NCI-H774 (cell line): ENCODE data around the gene IFNA7.
"Not testable (repeated sequence)": the region's sequence is repeated elsewhere in the genome, so short reads cannot be mapped to it uniquely, and the experiment has no call there.

ENCODE experiments used
- DNase-seq: peaks from one replicate; lab custom pipeline; 2025; lab: John Stamatoyannopoulos, UW

Gene IFNA7

DNA sequence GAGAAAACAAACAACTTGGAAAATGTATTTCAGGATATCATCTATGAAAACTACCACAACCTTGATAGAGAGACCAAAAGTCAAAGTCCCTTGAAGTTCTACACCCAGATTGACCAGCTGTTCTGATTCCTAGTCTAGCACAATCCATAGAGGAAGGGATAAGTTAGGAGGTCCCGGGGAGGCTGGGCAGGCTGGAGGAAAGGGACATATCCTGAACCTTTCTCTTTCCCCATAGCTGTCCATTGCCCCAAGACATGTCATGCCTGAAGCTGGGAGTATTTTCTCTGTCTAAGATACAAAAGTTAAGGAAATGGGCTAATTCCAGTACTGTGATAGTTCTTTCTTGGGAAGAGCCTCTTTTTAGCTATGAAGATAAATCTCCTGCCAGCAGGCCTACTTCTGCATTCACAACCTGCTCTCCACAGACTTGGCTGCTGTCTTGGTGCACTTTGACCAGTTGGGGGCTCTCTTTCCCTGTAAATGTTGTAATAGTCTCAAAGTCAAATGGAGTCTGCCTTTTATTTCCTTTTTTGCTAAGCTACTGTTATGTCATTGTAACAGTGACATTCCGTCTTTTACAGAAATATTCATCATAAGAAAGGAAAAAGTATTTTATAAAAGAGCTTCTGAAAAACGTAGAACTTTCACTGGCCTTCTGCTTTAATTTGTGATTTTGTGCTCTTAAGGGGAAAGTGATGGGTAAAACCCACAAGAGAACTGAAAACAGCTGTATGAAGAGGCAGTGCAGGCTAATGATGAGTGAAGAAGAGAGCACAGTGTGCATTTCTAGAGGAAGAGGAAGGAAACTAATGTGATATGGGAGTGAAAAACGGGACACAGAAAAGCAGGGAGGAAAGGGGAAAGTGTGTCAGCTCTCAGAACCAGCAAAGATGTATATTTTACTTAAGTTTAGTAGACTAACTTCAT, 18.9 kb downstream of the IFNA7 start:
- DNase-seq = peak; percentile 6

DNA sequence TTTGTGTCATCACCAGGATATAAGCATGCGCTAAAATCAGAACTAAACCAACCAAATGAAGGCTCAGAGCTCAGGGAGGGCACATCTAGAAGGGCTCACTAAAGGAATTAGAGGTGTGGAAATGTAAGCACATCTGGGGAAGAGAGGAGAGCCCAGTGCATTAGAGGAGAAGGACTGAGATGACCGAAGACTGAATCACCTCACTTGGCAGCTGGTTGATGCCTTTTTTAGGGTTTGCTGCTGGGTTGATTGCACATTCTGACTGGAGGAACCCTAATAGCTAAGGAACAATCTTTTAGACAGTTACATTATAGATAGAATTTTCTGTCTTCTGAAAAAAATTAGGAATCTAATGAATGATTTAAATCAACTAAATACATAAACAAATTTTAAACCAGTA, 27.3 kb downstream of the IFNA7 start:
- DNase-seq = no peak

DNA sequence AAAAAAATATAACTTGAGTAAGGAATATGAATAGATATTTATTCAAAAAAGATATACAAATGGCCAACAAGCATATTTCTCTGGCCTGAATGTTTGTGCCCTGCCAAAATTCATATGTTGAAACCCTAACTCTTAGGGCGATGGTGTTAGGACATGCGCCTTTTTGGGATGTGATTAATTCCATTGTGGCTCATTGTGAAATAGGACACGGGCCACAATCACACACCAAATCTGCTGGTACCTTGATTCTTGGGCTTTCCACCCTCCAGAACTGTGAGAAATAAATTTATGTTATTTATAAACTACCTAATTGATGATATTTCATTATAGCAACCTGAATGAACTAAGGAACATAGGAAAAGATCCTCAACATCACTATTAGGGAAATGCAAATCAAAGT, 29.8 kb downstream of the IFNA7 start:
- DNase-seq = no peak

DNA sequence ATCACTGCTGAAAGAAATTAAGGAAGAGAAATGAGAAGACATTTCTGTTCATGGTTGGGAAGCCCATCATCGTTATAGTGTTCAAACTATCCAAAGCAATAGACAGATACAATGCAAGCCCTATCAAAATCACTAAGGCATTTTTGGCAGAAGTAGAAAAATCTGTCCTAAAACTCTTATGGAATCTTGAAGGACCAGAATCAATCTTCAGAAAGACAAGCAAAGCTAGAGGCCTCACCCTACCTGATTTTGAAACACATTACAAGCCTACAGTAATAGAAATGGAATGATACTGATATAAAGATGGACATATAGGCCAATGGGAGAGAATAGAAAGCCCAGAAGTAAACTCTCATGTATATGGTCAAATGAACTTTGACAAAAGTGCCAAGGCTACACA, 30.7 kb downstream of the IFNA7 start:
- DNase-seq = no peak

DNA sequence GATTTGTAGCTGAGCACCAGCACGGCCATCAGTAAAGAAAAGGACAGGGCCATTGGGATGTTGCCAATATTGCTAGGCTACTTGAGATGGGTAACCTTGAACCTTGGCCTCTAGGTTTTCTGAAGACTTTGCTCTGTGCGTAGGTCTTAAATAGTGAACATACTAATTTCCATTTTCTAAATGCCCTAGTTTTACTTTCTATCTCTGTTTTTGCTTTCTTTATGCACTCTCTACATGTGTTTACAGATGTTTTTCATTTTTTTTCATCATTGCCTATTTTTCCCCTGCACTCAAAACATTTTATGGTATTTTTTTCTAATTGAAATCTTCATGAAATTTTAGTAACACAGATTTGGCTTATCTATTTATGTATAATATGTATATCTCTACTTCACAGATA, 35.4 kb downstream of the IFNA7 start, which contains the start of gene IFNA21:
Gene IFNA21, minus strand, starts transcription at position 101 of the 400 bp plus-strand sequence. Its CDS starts 48 bp downstream, at position 53.
- DNase-seq = not testable (repeated sequence)

DNA sequence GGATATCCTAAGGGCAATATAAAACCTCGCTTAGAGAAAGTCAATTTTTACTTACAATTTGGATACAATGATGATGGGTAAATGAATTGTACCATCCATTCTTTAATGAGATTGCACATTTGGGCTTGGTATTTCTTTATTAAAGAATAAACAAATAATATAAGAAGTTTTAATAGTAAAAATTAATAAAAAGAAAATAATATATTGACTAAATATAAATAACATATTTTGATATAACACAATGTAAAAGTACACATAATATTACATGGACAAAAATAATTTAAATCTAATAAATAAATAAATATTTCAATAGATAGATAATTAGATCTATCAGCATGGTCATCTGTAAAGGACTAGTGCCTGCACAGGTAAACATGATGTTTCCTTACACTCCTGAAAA, 36.5 kb downstream of the IFNA7 start:
- DNase-seq = no peak

DNA sequence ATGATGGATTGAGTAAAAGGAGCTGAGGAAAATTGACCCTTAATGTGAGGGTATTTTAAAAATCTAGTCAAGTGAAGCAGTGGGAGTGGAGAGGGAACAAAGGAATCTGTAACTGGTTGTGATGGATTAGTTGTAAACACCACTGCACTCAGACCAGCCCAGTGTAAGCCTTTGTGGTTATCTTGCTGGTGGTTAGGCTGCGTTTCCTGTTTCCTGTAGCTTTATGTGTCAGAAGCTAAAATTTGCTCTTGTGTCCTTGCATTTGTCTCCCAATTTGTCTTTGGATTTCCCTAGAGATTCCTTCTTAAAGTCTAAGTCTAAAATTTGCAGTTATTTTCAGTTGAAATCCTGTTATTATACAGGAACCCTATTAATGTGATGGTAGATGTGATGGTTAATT, 41.8 kb downstream of the IFNA7 start:
- DNase-seq = no peak

DNA sequence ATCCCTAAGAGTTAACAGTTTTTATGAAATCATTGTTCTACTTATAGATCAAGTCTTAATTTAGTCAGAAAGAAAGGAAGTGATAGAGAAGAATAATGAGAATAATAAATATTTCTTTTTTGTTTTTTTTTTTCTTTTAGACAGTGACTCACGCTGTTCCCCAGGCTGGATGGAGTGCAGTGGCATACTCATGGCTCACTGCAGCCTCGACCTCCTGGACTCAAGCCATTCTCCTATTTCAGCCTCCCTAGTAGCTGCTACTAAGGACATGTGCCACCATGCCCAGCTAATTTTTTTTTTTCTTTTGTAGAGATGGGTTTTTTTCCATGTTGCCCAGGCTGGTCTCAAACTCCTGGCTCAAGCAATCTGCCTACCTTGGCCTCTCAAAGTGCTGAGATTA, 46.5 kb downstream of the IFNA7 start:
- DNase-seq = no peak

DNA sequence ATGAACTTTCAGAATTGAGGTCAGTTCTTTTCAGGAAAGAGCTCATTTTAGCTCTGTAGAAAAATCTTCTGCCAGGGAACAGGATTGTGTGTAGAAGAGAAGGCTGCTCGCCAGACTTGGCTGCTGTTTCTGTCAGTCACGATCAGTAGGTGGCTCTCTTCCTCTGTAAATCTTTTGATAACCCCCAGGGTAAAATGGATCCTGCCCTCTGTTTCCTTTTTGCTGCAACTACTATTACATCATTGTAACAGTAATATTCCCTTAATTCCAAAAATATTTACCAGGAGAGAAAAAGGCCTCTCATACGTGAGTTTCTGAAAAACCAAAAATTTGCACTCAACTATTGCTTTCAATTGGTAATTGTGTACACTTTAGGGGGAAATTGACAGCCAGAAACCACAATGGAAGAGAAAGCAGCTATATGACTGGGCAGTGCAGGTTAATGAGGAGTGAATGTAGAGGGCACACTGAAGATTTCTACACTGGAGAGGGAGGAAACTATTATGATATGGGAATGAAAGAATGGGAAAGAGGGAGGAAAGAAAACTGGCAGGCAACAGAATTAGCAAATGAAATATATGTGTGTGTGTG, 47.9 kb downstream of the IFNA7 start:
- peak; percentile 23 for DNase-seq

DNA sequence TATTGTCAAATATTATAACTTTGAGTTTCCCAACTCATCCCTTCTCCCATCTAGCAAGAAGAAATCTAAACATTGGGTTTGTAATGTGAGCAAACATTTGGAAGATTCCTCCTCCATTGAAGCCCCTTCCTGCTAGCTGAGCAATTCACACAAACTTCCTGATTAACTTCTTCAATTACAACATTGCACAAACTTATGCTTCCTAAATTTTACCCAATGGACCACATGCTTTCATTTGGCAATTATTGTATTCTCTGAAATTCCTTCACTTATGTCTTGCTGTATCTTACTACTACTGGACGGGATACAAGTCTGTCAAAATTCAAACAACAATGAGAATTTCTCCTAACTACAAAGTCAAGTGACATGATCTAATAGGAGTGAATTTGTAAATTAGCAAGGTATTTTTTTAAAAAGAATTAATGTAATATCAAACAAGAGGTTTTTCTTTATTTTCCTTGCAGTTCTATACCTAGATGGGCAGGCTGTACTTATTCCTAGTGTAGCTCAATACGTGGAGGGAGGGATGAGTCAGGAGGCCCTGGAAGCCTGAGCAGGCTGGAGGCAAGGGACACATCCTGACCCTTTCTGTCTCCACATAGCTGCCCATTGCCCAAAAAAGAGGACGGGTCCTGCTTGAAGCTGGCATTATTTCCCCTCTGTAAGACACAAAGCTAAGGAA, 48.5 kb downstream of the IFNA7 start:
- DNase-seq = no peak
